Posterior vena cava (tissue), 2 donors: Measurements from ENCODE around the gene SLC39A11. TPM values are rescaled to one million over a fixed set of nuclear protein-coding genes. Genes with fewer than 3 reads are reported as not detected.

Experiments used
- DNase-seq: peaks from one replicate; pipeline ENCODE4 v3.0.0-alpha.2; 2020; ENCODE audit warnings: low spot score
- intact Hi-C, 2 donors: fragments of 100-400 bp; cut with DNase I; formaldehyde crosslinking; loops; one replicate each; pipeline versions ENCODE4 v1.14.1 to v1.14.2; 2022 to 2023
- total RNA-seq, 2 donors: library from RNA; stranded (reverse); fragmentation: NEBNext Ultra II Directional; extraction: Animal tissue kit (Norgen Biotek cat#: 25700); gene quantifications; one replicate each; pipeline ENCODE4 v1.2.1, GENCODE V29; 2021
- donor health status: DM: yes; HTN: yes; CAD: no.
- donor health status: DM: yes; HTN: yes; CAD: no.

Gene SLC39A11
- total RNA-seq, 2 donors from 2014 or later = 20.6 to 25.8 TPM

DNA sequence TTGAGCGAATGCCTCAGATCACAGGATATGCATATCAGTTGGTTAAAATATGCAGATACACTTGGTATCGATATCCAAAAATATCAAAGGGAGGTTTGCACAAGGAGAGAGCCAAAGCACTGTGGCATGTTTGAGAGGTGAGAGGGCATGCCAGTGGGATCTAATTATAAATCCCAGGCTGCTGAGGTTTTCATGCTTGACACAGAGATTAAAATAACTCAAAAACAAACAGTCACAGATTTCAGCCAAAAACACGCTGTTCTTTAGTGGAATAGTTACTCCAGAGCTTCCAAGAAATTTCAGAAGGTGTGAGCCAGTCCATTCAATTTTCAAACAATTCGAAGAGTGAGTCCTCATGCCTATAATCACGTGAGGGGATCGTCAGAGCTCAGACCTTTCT is 493.8 kb downstream of the SLC39A11 start:
- DNase-seq = no peak
- intact Hi-C loops = no loop called here

DNA sequence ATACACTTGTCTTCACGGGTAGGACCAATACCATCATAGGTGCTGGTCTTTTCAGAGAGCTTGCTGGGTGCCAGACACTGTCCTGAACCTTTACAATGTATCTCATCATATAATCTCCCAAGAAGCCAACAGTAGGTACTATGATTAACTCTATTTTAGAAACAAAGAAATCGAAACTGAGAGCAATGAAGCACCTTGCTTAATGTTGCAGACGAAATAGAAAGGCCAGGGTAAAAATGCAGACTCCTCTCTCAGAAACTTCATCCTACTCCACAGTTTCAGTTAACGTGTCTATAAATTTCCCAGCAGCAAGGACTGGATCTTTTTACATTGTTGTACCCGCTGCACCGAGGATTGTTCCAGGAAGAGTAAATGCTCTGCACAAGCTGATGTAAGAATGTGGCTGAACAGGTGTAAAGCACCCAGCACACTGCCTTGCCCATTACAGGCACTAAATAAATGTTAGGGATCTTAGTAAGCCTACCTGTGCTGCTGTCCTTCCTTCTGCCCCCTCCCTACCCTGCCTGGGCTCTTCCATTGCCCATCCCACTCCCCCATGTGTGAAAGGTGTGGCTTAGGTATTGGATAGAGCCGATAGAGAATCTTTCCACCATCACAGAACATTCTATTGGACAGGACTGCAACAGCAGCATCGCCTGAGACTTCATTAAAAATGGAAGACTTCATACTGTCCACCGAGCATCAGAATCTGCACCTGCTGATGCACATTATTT is 495.0 kb downstream of the SLC39A11 start:
- intact Hi-C loops = no loop called here
- DNase-seq = no peak

Other genes starting within 250 kb of the SLC39A11 start
- gene SSTR2, start 72.3 kb upstream of the SLC39A11 start, total RNA-seq = 1 to 10 TPM in 1 of 2 donors, under 1 TPM in 1; 0.88 to 1.1 TPM
- gene COG1, start 100.4 kb upstream of the SLC39A11 start, total RNA-seq = 10 to 100 TPM; 28.3 to 37.2 TPM
- not detected for gene CPSF4L, start 169.2 kb upstream of the SLC39A11 start, total RNA-seq
- 10 to 100 TPM; 32.6 to 45.1 TPM for gene CDC42EP4, start 219.3 kb upstream of the SLC39A11 start, total RNA-seq